Keratinocyte (primary cell): ENCODE results near the gene ACOT7. TPM values are rescaled to one million over a fixed set of nuclear protein-coding genes. Genes with fewer than 3 reads are reported as not detected.

ENCODE experiments used
- DNase-seq: peaks from one replicate; pipeline ENCODE4 v3.0.0-alpha.2; 2011; ENCODE audit warnings: low read depth, missing footprints, low spot score
- FAIRE-seq: peaks from 2 replicates; lab custom pipeline; 2011; peaks lifted over from hg19 to GRCh38; lab: Jason Lieb, UNC
- H2AFZ ChIP-seq: 2 replicates; pipeline ENCODE4 v1.6.0; 2012; ENCODE audit warnings: low read length, control low read depth, inconsistent platforms; ENCODE audit not compliant: control insufficient read depth
- H3K27ac ChIP-seq: 2 replicates; pipeline ENCODE4 v1.5.1; 2011; ENCODE audit warnings: low read length; ENCODE audit not compliant: control insufficient read depth, insufficient read depth
- H3K27me3 ChIP-seq: 3 replicates; pipeline ENCODE4 v1.6.0; 2011; ENCODE audit warnings: low read length; ENCODE audit not compliant: control insufficient read depth, insufficient read depth; ENCODE audit errors: extremely low read depth
- H3K36me3 ChIP-seq, 2 experiments: 2 replicates in 1 of 2; 3 replicates in 1 of 2; pipeline ENCODE4 v1.5.1; 2011; ENCODE audit warnings: low read length in 2 of 2, mild to moderate bottlenecking in 1 of 2; ENCODE audit not compliant: control insufficient read depth in 2 of 2, insufficient read depth in 2 of 2; ENCODE audit errors: extremely low read depth in 1 of 2
- H3K4me1 ChIP-seq: 3 replicates; pipeline ENCODE4 v1.5.1; 2011; ENCODE audit warnings: low read length; ENCODE audit not compliant: control insufficient read depth, insufficient read depth; ENCODE audit errors: extremely low read depth
- H3K4me2 ChIP-seq: 3 replicates; pipeline ENCODE4 v1.6.0; 2011; ENCODE audit warnings: low read depth, low read length; ENCODE audit not compliant: control insufficient read depth, insufficient read depth; ENCODE audit errors: extremely low read depth
- H3K4me3 ChIP-seq, 3 experiments: fragments of 200-600 bp in 1 of 3; sonication (generic) in 1 of 3; 2 replicates in 2 of 3; 3 replicates in 1 of 3; pipeline ENCODE4 v1.5.1; 2011 to 2016; ENCODE audit warnings: low read length in 3 of 3, mild to moderate bottlenecking in 3 of 3, control low read depth in 2 of 3, inconsistent platforms in 1 of 3, low read depth in 1 of 3, mixed read lengths in 1 of 3, mixed run types in 1 of 3, moderate library complexity in 1 of 3; ENCODE audit not compliant: control insufficient read depth in 2 of 3, insufficient read depth in 2 of 3; ENCODE audit errors: extremely low read depth in 1 of 3
- H3K79me2 ChIP-seq: 2 replicates; pipeline ENCODE4 v1.6.0; 2012; ENCODE audit warnings: low read length; ENCODE audit not compliant: control insufficient read depth, insufficient read depth
- H3K9ac ChIP-seq: 3 replicates; pipeline ENCODE4 v1.6.0; 2011; ENCODE audit warnings: low read length; ENCODE audit not compliant: control insufficient read depth, insufficient read depth; ENCODE audit errors: extremely low read depth
- H3K9me1 ChIP-seq: 3 replicates; pipeline ENCODE4 v1.6.0; 2011; ENCODE audit warnings: low read length; ENCODE audit not compliant: control insufficient read depth, insufficient read depth; ENCODE audit errors: extremely low read depth
- H3K9me3 ChIP-seq: 2 replicates; pipeline ENCODE4 v1.5.1; 2012; ENCODE audit warnings: low read depth, low read length; ENCODE audit not compliant: control insufficient read depth
- H4K20me1 ChIP-seq: 3 replicates; pipeline ENCODE4 v1.6.0; 2011; ENCODE audit warnings: low read length; ENCODE audit not compliant: control insufficient read depth, insufficient read depth; ENCODE audit errors: extremely low read depth
- CTCF ChIP-seq, 3 experiments: IDR thresholded peaks in 1 of 3; conservative IDR thresholded peaks in 1 of 3; optimal IDR thresholded peaks in 1 of 3; 2 replicates in 2 of 3; 3 replicates in 1 of 3; pipeline versions ENCODE3 to v1.5.1; 2011; ENCODE audit warnings: low read length in 3 of 3, mild to moderate bottlenecking in 3 of 3, moderate library complexity in 2 of 3, control low read depth in 1 of 3, inconsistent platforms in 1 of 3; ENCODE audit not compliant: insufficient read depth in 2 of 3; ENCODE audit errors: extremely low read depth in 1 of 3
- EZH2 ChIP-seq: IDR thresholded peaks from one replicate; pipeline ENCODE4 v1.6.1; 2012; ENCODE audit warnings: inconsistent platforms, mild to moderate bottlenecking, low read length, moderate library complexity
- dilution Hi-C: fragments of 300-500 bp; cut with MboI; formaldehyde crosslinking; loops from one replicate; pipeline ENCODE4 v1.7.0; 2020; ENCODE audit warnings: low sequenced_read_pairs; ENCODE audit not compliant: extremely low pct_ligation_motif_present
- polyA plus RNA-seq, 5 experiments: library from polyadenylated mRNA; depleted of rRNA in 3 of 5; stranded (reverse) in 3 of 5; stranded (forward) in 1 of 5; unstranded in 1 of 5; fragments of >200 nt; gene quantifications; 1 replicate in 1 of 5; 2 replicates in 3 of 5; 3 replicates in 1 of 5; pipeline versions ENCODE4 v1.2.1 to v1.2.3, GENCODE V29; 2011 to 2012; ENCODE audit warnings: missing spikeins in 2 of 5, low read depth in 1 of 5, low replicate concordance in 1 of 5

The ACOT7 gene
- polyA plus RNA-seq, 1 donor (not counting 4 experiments of a cell fraction or from before 2014, with no cell fraction given): 226 TPM

GRCh38 chr1:6287029-6287428 is 106.5 kb downstream of the ACOT7 start:
- Histone ChIP-seq H3K9me3 (no peaks in the 10 kb centered on the region), H3K4me3 (no peak overlapping the region), H3K27ac (no peak overlapping the region), H3K9me1 (no peaks in the 10 kb centered on the region), H3K27me3 (no peaks in the 10 kb centered on the region), H3K9ac (no peak overlapping the region), H4K20me1 (peaks cover 5% of the 10 kb centered on the region), H3K4me2 (no peak overlapping the region), H2AFZ (no peak overlapping the region), H3K79me2 (no peaks in the 10 kb centered on the region), H3K4me1 (no peaks in the 10 kb centered on the region), H3K36me3 (peaks cover 16 to 33% of the 10 kb centered on the region in 2 experiments)
- DNase-seq (no peak), FAIRE-seq (no peak)
- dilution Hi-C loops: no loop called here
- TF ChIP-seq CTCF (optimal IDR thresholded peaks at IDR 0.05 in 1 of 3, IDR thresholded peaks at IDR 0.05 in 1 of 3, conservative IDR thresholded peaks at IDR 0.05 in 1 of 3; ENCODE audit: extremely low read depth in 1 of 3, insufficient read depth in 2 of 3, low read length in 3 of 3): no peak

DNA sequence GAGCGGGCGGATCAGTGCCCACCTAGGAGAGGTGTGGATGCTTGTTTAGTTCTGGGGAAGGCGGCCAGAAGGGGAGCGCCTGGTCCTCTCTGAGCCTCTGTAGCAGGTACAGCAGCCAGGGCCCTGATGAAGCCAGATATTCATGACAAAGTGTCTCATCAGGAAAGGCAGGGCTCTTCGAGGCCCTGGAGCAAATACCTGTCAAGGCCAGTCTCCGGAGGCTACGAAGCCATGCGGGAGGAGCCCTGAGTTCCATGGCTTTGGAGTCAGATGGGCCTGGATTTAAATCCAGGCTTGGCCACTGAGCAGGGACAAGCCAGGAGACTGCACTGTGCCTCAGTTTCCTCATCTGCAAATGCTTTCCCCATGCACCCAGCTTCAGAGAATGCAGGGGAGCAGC is 107.3 kb downstream of the ACOT7 start:
- no peaks in the 10 kb centered on the region for H3K79me2 ChIP-seq
- no peaks in the 10 kb centered on the region for H3K9me1 ChIP-seq
- H3K27me3 ChIP-seq: no peaks in the 10 kb centered on the region
- FAIRE-seq: no peak
- no peak overlapping the region for H3K4me3 ChIP-seq
- H3K27ac ChIP-seq: no peak overlapping the region
- no peak for TF ChIP-seq CTCF (optimal IDR thresholded peaks at IDR 0.05 in 1 of 3, IDR thresholded peaks at IDR 0.05 in 1 of 3, conservative IDR thresholded peaks at IDR 0.05 in 1 of 3; ENCODE audit: extremely low read depth in 1 of 3, insufficient read depth in 2 of 3, low read length in 3 of 3)
- no peak for TF ChIP-seq EZH2
- H2AFZ ChIP-seq: no peak overlapping the region
- no peaks in the 10 kb centered on the region for H3K9me3 ChIP-seq
- peaks cover 17 to 27% of the 10 kb centered on the region in 2 experiments for H3K36me3 ChIP-seq
- DNase-seq: no peak
- H3K4me1 ChIP-seq: no peaks in the 10 kb centered on the region
- H3K9ac ChIP-seq: no peak overlapping the region
- H3K4me2 ChIP-seq: no peak overlapping the region
- dilution Hi-C loops: no loop called here
- H4K20me1 ChIP-seq: peaks cover 5% of the 10 kb centered on the region
